HEK293 (cell line): ENCODE data around the gene ANKRD53.

ENCODE experiments used
- TCF7L2 ChIP-seq: IDR thresholded peaks from 2 replicates; pipeline ENCODE4 v1.6.1; 2011; ENCODE audit warnings: low read depth, mild to moderate bottlenecking, inconsistent platforms, low read length, moderate library complexity, borderline replicate concordance
- ZNF324 ChIP-seq: fragments of 450-650 bp; formaldehyde crosslinking; IDR thresholded peaks from 2 replicates; pipeline ENCODE4 v1.5.1; 2016; ENCODE audit warnings: missing biosample characterization, missing genetic modification characterization
- ZNF677 ChIP-seq: fragments of 450-650 bp; IDR thresholded peaks from 2 replicates; pipeline ENCODE4 v1.5.0; 2018; ENCODE audit warnings: missing biosample characterization, mild to moderate bottlenecking, missing genetic modification characterization, moderate library complexity
- ZNF785 ChIP-seq: fragments of 450-650 bp; formaldehyde crosslinking; IDR thresholded peaks from 2 replicates; pipeline ENCODE4 v1.5.1; 2016; ENCODE audit warnings: missing biosample characterization, missing genetic modification characterization
- TF ChIP-seq, protein P1 (sequence below): fragments of 450-650 bp; formaldehyde crosslinking; IDR thresholded peaks from 2 replicates; pipeline ENCODE4 v1.5.1; 2016; ENCODE audit warnings: missing biosample characterization, missing genetic modification characterization
- TF ChIP-seq, protein P2 (sequence below): fragments of 450-650 bp; formaldehyde crosslinking; IDR thresholded peaks from 2 replicates; pipeline ENCODE4 v1.5.1; 2016; ENCODE audit warnings: missing biosample characterization, missing genetic modification characterization
- TF ChIP-seq, protein P3 (sequence below): sonication (generic); formaldehyde crosslinking; IDR thresholded peaks from 2 replicates; pipeline ENCODE4 v1.8.1; 2022; ENCODE audit warnings: mild to moderate bottlenecking, moderate library complexity, missing genetic modification reagents

DNA sequence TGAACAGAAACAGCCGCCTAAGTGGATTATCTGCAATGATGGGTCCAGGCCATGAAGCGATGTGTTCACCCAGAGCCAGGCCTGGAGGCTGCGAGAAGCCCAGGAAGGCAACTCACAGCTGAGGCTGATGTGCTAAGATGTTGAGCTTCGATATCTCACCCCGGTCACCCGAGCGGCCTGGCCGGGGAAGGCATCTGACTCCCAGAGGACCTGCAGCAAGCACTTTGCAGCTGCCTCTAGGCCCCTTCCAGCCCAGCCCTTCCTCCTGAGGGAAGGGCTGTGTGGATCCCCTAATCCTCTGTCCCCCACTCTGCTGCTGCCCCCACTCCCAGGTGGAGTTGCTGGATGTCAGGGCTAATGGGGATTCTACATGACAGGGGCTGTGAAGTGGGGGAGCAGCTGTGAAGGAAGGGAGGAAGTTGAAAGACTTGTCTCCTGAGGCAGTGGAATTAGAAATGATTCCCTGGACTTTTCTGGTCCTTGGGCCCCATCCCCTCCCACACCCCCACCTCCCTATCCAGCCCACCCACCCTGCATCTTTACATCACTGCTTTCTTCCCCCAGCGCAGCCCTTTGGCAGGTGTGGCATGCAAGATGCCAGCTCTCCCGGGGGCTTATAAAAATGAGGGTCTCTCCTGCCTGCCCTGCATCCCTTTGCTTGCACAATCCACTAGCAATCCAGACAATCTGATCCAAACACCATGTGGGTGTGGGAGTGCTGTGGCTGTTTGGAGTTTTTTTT is 38.4 kb upstream of the ANKRD53 start:
- TF ChIP-seq TCF7L2 (no peak), ZNF785 (tag by site-specific recombination) (no peak), ZNF677 (tag by site-specific recombination) (no peak), ZNF324 (tag by site-specific recombination) (no peak)
- TF ChIP-seq, protein P1, sequence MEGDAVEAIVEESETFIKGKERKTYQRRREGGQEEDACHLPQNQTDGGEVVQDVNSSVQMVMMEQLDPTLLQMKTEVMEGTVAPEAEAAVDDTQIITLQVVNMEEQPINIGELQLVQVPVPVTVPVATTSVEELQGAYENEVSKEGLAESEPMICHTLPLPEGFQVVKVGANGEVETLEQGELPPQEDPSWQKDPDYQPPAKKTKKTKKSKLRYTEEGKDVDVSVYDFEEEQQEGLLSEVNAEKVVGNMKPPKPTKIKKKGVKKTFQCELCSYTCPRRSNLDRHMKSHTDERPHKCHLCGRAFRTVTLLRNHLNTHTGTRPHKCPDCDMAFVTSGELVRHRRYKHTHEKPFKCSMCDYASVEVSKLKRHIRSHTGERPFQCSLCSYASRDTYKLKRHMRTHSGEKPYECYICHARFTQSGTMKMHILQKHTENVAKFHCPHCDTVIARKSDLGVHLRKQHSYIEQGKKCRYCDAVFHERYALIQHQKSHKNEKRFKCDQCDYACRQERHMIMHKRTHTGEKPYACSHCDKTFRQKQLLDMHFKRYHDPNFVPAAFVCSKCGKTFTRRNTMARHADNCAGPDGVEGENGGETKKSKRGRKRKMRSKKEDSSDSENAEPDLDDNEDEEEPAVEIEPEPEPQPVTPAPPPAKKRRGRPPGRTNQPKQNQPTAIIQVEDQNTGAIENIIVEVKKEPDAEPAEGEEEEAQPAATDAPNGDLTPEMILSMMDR (tag by site-specific recombination): no peak
- TF ChIP-seq, protein P2, sequence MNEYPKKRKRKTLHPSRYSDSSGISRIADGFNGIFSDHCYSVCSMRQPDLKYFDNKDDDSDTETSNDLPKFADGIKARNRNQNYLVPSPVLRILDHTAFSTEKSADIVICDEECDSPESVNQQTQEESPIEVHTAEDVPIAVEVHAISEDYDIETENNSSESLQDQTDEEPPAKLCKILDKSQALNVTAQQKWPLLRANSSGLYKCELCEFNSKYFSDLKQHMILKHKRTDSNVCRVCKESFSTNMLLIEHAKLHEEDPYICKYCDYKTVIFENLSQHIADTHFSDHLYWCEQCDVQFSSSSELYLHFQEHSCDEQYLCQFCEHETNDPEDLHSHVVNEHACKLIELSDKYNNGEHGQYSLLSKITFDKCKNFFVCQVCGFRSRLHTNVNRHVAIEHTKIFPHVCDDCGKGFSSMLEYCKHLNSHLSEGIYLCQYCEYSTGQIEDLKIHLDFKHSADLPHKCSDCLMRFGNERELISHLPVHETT (tag by site-specific recombination): no peak
- TF ChIP-seq, protein P3, sequence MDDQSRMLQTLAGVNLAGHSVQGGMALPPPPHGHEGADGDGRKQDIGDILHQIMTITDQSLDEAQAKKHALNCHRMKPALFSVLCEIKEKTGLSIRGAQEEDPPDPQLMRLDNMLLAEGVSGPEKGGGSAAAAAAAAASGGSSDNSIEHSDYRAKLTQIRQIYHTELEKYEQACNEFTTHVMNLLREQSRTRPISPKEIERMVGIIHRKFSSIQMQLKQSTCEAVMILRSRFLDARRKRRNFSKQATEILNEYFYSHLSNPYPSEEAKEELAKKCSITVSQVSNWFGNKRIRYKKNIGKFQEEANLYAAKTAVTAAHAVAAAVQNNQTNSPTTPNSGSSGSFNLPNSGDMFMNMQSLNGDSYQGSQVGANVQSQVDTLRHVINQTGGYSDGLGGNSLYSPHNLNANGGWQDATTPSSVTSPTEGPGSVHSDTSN: no peak
